Measurements from ENCODE around the gene CEP85L. TPM values are rescaled to one million over a fixed set of nuclear protein-coding genes. Genes with fewer than 3 reads are reported as not detected.

CEP85L gene
- total and polyA plus RNA-seq, 4 donors: 1.1 to 21.3 (median 9.4) TPM

- Histone ChIP-seq H3K9me3 (ENCODE audit: control insufficient read depth, low read length) (no peaks in the 10 kb centered on the region), H3K4me3 (ENCODE audit: low read length in 2 of 2) (no peak overlapping the region), H3K4me1 (ENCODE audit: control insufficient read depth in 1 of 2, insufficient read depth in 2 of 2, low read length in 2 of 2) (no peaks in the 10 kb centered on the region), H3K36me3 (ENCODE audit: control insufficient read depth in 1 of 2, insufficient read depth in 2 of 2, low read length in 1 of 2) (no peaks in the 10 kb centered on the region), H3K27ac (ENCODE audit: low read depth in 1 of 2, low read length in 2 of 2) (no peak overlapping the region), H3K27me3 (ENCODE audit: control insufficient read depth in 1 of 2, insufficient read depth in 2 of 2, low read length in 1 of 2) (no peaks in the 10 kb centered on the region)
- ATAC-seq (ENCODE audit: low FRiP score) (no peak), DNase-seq (no peak)
- intact Hi-C loops (cut with DNase I): no loop called here
- WGBS, 2 donors: 76 to 89% methylated on average over 1 of the region's 1 CpG
These were observed 28.0 kb upstream of the CEP85L start for GRCh38 chr6:118679327-118679901.

DNA sequence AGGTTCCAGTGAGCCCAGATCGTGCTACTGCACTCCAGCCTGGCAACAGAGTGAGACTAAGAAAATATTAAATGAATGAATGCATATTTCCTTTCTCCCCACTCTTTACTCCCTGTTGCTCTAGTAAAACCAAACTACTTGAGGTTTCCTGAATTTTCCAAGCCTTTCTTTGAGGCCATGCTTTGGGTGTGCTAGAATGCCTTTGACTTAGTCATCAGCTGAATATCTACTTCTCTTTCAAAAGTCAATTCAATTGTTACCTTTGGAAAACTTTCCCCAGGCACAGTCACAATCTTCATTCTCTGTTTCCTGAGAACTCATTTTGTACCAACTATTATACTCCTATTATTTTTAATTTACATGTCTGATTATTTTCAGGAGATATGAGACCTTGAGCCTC is 27.5 kb upstream of the CEP85L start:
- Histone ChIP-seq H3K4me3 (ENCODE audit: low read length in 2 of 2) (no peak overlapping the region), H3K36me3 (ENCODE audit: control insufficient read depth in 1 of 2, insufficient read depth in 2 of 2, low read length in 1 of 2) (no peaks in the 10 kb centered on the region), H3K9me3 (ENCODE audit: control insufficient read depth, low read length) (no peaks in the 10 kb centered on the region), H3K27ac (ENCODE audit: low read depth in 1 of 2, low read length in 2 of 2) (no peak overlapping the region), H3K27me3 (ENCODE audit: control insufficient read depth in 1 of 2, insufficient read depth in 2 of 2, low read length in 1 of 2) (no peaks in the 10 kb centered on the region), H3K4me1 (ENCODE audit: control insufficient read depth in 1 of 2, insufficient read depth in 2 of 2, low read length in 2 of 2) (no peaks in the 10 kb centered on the region)
- 84 to 94% methylated on average over 1 of the region's 1 CpG for WGBS, 2 donors
- ATAC-seq (ENCODE audit: low FRiP score) (no peak), DNase-seq (no peak)
- intact Hi-C loops (cut with DNase I): no loop called here

GRCh38 chr6:118677193-118677592 is 25.8 kb upstream of the CEP85L start:
- no peaks in the 10 kb centered on the region for H3K4me1 ChIP-seq (ENCODE audit: control insufficient read depth in 1 of 2, insufficient read depth in 2 of 2, low read length in 2 of 2)
- H3K4me3 ChIP-seq (ENCODE audit: low read length in 2 of 2): no peak overlapping the region
- ATAC-seq (ENCODE audit: low FRiP score) (no peak), DNase-seq (no peak)
- intact Hi-C loops (cut with DNase I): no loop called here
- H3K9me3 ChIP-seq (ENCODE audit: control insufficient read depth, low read length): no peaks in the 10 kb centered on the region
- no peak overlapping the region for H3K27ac ChIP-seq (ENCODE audit: low read depth in 1 of 2, low read length in 2 of 2)
- WGBS, 2 donors: 45 to 48% methylated on average over 4 of the region's 4 CpGs
- no peaks in the 10 kb centered on the region for H3K36me3 ChIP-seq (ENCODE audit: control insufficient read depth in 1 of 2, insufficient read depth in 2 of 2, low read length in 1 of 2)
- no peaks in the 10 kb centered on the region for H3K27me3 ChIP-seq (ENCODE audit: control insufficient read depth in 1 of 2, insufficient read depth in 2 of 2, low read length in 1 of 2)

GRCh38 chr6:118675225-118675624 is 23.8 kb upstream of the CEP85L start:
- Histone ChIP-seq H3K36me3 (ENCODE audit: control insufficient read depth in 1 of 2, insufficient read depth in 2 of 2, low read length in 1 of 2) (no peaks in the 10 kb centered on the region), H3K9me3 (ENCODE audit: control insufficient read depth, low read length) (no peaks in the 10 kb centered on the region), H3K27ac (ENCODE audit: low read depth in 1 of 2, low read length in 2 of 2) (no peak overlapping the region), H3K27me3 (ENCODE audit: control insufficient read depth in 1 of 2, insufficient read depth in 2 of 2, low read length in 1 of 2) (no peaks in the 10 kb centered on the region), H3K4me3 (ENCODE audit: low read length in 2 of 2) (no peak overlapping the region), H3K4me1 (ENCODE audit: control insufficient read depth in 1 of 2, insufficient read depth in 2 of 2, low read length in 2 of 2) (no peaks in the 10 kb centered on the region)
- DNase-seq (no peak), ATAC-seq (ENCODE audit: low FRiP score) (no peak)
- WGBS, 2 donors: 62 to 69% methylated on average over 1 of the region's 1 CpG
- intact Hi-C loops (cut with DNase I): no loop called here

GRCh38 chr6:118674772-118675171 is 23.4 kb upstream of the CEP85L start:
- intact Hi-C loops (cut with DNase I): no loop called here
- Histone ChIP-seq H3K27ac (ENCODE audit: low read depth in 1 of 2, low read length in 2 of 2) (no peak overlapping the region), H3K9me3 (ENCODE audit: control insufficient read depth, low read length) (no peaks in the 10 kb centered on the region), H3K36me3 (ENCODE audit: control insufficient read depth in 1 of 2, insufficient read depth in 2 of 2, low read length in 1 of 2) (no peaks in the 10 kb centered on the region), H3K4me3 (ENCODE audit: low read length in 2 of 2) (no peak overlapping the region), H3K4me1 (ENCODE audit: control insufficient read depth in 1 of 2, insufficient read depth in 2 of 2, low read length in 2 of 2) (no peaks in the 10 kb centered on the region), H3K27me3 (ENCODE audit: control insufficient read depth in 1 of 2, insufficient read depth in 2 of 2, low read length in 1 of 2) (no peaks in the 10 kb centered on the region)
- ATAC-seq (ENCODE audit: low FRiP score): no peak
- WGBS, 2 donors: 94% methylated on average over 1 of the region's 1 CpG
- DNase-seq: no peak

GRCh38 chr6:118672678-118673077 is 21.3 kb upstream of the CEP85L start:
- no peaks in the 10 kb centered on the region for H3K27me3 ChIP-seq (ENCODE audit: control insufficient read depth in 1 of 2, insufficient read depth in 2 of 2, low read length in 1 of 2)
- no peaks in the 10 kb centered on the region for H3K36me3 ChIP-seq (ENCODE audit: control insufficient read depth in 1 of 2, insufficient read depth in 2 of 2, low read length in 1 of 2)
- H3K4me3 ChIP-seq (ENCODE audit: low read length in 2 of 2): no peak overlapping the region
- H3K9me3 ChIP-seq (ENCODE audit: control insufficient read depth, low read length): no peaks in the 10 kb centered on the region
- H3K27ac ChIP-seq (ENCODE audit: low read depth in 1 of 2, low read length in 2 of 2): no peak overlapping the region
- H3K4me1 ChIP-seq (ENCODE audit: control insufficient read depth in 1 of 2, insufficient read depth in 2 of 2, low read length in 2 of 2): no peaks in the 10 kb centered on the region
- ATAC-seq (ENCODE audit: low FRiP score): no peak
- DNase-seq: no peak
- WGBS, 2 donors: 78 to 80% methylated on average over 2 of the region's 2 CpGs
- intact Hi-C loops (cut with DNase I): no loop called here

GRCh38 chr6:118669561-118669960 is 18.2 kb upstream of the CEP85L start:
- no peaks in the 10 kb centered on the region for H3K36me3 ChIP-seq (ENCODE audit: control insufficient read depth in 1 of 2, insufficient read depth in 2 of 2, low read length in 1 of 2)
- DNase-seq (no peak), ATAC-seq (ENCODE audit: low FRiP score) (no peak)
- no peak overlapping the region for H3K4me3 ChIP-seq (ENCODE audit: low read length in 2 of 2)
- H3K27me3 ChIP-seq (ENCODE audit: control insufficient read depth in 1 of 2, insufficient read depth in 2 of 2, low read length in 1 of 2): no peaks in the 10 kb centered on the region
- no peak overlapping the region for H3K27ac ChIP-seq (ENCODE audit: low read depth in 1 of 2, low read length in 2 of 2)
- 99 to 100% methylated on average over 1 of the region's 1 CpG for WGBS, 2 donors
- intact Hi-C loops (cut with DNase I): no loop called here
- H3K4me1 ChIP-seq (ENCODE audit: control insufficient read depth in 1 of 2, insufficient read depth in 2 of 2, low read length in 2 of 2): no peaks in the 10 kb centered on the region
- no peaks in the 10 kb centered on the region for H3K9me3 ChIP-seq (ENCODE audit: control insufficient read depth, low read length)

DNA sequence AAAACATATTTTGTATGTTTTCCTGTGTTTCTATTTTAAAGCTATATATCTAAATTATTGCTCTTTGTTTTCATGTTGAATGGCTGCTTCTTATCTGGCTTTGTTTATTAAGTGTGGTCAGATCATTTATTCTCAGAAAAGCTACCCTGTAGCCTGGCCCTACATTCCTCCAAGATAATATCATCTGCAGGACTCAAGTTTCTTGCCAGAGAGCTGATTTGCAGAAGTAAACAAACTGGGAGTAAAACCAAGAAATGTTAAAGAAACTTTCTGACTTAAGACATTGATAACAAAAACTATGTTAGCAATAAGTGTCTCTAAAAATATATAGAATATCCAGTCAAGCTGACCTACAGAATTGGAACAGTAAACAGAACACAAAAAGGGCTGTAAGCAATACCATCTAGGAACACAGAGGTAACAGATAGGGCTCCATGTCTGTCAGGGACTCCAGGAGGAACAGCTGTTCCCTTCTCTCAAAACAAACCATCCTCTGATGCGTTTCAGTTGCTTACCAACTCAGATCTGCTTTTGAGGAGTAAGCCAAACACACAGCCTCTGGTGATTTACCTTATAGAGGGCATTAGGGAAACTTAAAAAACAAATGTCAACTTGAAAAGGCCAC is 17.5 kb upstream of the CEP85L start:
- Histone ChIP-seq H3K27ac (ENCODE audit: low read depth in 1 of 2, low read length in 2 of 2) (no peak overlapping the region), H3K36me3 (ENCODE audit: control insufficient read depth in 1 of 2, insufficient read depth in 2 of 2, low read length in 1 of 2) (no peaks in the 10 kb centered on the region), H3K27me3 (ENCODE audit: control insufficient read depth in 1 of 2, insufficient read depth in 2 of 2, low read length in 1 of 2) (no peaks in the 10 kb centered on the region), H3K4me1 (ENCODE audit: control insufficient read depth in 1 of 2, insufficient read depth in 2 of 2, low read length in 2 of 2) (no peaks in the 10 kb centered on the region), H3K9me3 (ENCODE audit: control insufficient read depth, low read length) (no peaks in the 10 kb centered on the region), H3K4me3 (ENCODE audit: low read length in 2 of 2) (no peak overlapping the region)
- WGBS, 2 donors: 76 to 86% methylated on average over 1 of the region's 1 CpG
- intact Hi-C loops (cut with DNase I): no loop called here
- ATAC-seq (ENCODE audit: low FRiP score) (no peak), DNase-seq (no peak)

DNA sequence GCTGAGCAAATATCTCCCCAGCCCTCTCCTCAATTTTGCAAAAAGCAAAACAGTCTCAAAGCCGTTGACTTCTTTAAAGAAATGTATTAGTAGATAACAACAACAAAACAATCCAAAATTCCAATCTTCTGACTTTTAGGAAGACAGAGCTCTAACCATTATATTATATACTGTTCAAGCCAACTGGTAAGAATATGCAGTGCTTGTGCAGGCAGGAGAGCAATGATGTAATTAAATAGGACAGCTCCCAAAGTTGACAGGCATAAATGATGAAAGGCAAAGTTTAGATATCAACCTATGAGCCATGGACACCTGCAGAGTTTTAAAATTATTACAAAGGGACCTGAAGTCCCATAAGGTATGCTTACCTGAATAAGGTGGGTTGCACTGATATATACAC is 16.6 kb upstream of the CEP85L start:
- no peaks in the 10 kb centered on the region for H3K36me3 ChIP-seq (ENCODE audit: control insufficient read depth in 1 of 2, insufficient read depth in 2 of 2, low read length in 1 of 2)
- intact Hi-C loops (cut with DNase I): no loop called here
- no peaks in the 10 kb centered on the region for H3K27me3 ChIP-seq (ENCODE audit: control insufficient read depth in 1 of 2, insufficient read depth in 2 of 2, low read length in 1 of 2)
- no peaks in the 10 kb centered on the region for H3K9me3 ChIP-seq (ENCODE audit: control insufficient read depth, low read length)
- no peak overlapping the region for H3K27ac ChIP-seq (ENCODE audit: low read depth in 1 of 2, low read length in 2 of 2)
- ATAC-seq (ENCODE audit: low FRiP score) (no peak), DNase-seq (no peak)
- 35 to 41% methylated on average over 1 of the region's 1 CpG for WGBS, 2 donors
- H3K4me1 ChIP-seq (ENCODE audit: control insufficient read depth in 1 of 2, insufficient read depth in 2 of 2, low read length in 2 of 2): no peaks in the 10 kb centered on the region
- no peak overlapping the region for H3K4me3 ChIP-seq (ENCODE audit: low read length in 2 of 2)
